ENCODE results near the gene RSPO4. TPM values are rescaled to one million over a fixed set of nuclear protein-coding genes. Genes with fewer than 3 reads are reported as not detected.
A peak's percentile ranks its signal among the peaks of the same experiment; 100 is the strongest.
"Not testable (repeated sequence)": the region's sequence is repeated elsewhere in the genome, so short reads cannot be mapped to it uniquely, and the experiment has no call there.

The RSPO4 gene
- total RNA-seq: not detected in 2 replicates

DNA sequence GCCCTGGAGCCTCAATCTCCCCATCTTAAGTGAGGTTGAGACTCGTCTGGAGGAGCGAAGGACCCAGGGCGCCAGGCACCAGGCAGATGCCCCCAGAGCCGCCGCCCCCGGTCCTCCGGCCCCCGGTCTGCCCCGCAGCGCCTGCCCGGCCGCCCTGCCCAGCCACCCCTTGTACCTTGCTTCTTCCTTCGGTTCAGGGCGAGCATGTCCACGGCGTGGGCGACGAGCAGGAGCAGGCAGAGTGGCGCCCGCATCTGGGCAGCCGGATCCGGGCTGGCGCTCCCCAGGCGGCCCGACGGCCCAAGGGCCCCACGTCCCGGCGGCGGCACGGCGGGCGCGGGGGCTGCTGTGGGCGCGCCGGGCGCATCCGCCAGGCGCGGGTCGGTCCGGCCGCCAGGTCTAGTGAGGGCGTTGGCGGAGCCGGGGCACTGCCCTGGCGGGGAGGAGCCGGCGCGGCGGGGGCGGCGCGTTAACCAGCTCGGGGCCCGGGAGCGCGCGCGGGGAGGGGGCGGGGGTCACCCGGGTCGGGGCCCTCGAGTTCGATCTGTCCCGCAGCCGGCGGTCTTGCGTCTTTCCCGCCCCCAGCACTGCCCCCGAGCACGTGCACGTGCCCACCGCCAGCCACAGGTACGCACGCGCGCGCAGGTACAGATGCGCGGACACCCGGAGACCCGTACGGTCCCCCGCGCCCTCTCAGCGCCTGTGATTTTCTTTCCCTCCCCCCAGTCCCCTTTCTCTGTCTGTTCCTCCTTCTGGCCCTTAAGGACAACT is at the start of gene RSPO4:
Gene RSPO4 (minus strand): TSS at position 401 of the 771 bp plus-strand sequence. CDS start 147 bp downstream, at position 254.
- DNase-seq: no peak

DNA sequence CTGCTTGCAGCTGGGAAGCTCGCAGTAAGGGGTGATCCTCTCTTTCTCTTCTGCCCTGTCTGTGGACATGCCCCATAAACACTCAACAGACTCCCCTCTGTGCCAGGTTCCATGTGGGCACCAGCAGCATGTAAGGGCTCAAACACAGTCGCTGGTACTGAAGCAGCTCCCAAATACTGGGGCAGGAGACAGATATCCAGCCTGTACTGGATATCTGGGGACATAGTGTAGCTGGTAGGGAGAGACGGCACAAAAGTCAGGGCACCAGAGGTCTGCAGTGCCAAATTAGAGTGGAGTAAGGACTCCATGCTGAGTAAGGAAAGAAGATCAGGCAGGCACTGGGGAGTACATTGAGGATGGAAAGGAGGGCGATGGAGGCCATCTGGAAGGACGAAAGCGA is 48.3 kb upstream of the RSPO4 start:
- DNase-seq: no peak

DNA sequence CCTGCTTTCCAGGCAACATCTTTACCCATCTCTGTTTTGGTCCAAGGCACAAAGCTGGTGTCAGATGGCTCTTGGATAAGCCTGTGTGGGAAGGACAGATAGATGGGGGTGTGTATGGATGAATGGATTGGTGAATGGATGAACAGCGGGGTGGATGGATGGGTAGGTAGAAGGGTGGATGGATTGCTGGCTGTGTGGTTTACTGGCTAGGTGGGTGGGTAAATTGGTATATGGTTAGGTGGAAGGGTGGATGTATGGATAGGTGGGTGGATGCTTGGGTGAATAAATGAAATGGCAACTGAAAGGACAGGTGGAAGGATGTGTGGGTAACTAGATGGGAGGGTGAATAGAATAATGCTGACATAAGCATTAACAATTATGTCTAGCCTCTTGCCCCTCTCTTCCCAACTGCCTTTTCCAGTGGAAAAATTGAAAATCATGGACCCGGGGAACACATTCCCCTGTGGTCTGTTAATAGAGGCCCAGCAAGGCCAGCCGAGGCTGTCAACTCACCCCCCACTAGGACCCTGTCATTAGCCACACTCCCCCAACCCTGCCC is 43.8 kb upstream of the RSPO4 start:
- DNase-seq: no peak

DNA sequence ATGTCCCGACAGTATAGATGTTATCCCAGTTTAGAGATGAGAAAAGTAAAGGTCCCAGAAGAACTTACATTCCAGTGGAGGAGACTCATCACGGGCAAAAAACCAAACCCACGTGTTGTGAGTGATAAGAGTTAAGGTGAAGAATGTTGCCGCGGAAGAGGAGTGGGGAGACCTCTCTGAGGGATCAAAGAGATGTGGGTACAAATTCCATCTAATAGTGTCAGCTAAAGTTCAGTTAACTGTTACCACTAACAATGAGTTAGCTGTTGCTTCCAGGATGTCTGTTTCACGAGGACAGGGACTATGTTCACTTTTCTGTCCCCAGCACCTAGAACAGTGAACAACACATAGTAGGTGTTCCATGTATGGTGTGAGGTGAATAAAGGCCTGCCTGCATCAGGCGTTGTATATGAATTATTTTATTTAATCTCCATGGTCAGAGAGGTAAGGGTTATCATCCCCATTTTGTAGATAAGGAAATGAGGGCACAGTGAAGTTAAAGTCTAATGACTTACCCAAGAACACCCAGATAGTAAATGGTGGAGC is 39.8 kb upstream of the RSPO4 start:
- DNase-seq: no peak

DNA sequence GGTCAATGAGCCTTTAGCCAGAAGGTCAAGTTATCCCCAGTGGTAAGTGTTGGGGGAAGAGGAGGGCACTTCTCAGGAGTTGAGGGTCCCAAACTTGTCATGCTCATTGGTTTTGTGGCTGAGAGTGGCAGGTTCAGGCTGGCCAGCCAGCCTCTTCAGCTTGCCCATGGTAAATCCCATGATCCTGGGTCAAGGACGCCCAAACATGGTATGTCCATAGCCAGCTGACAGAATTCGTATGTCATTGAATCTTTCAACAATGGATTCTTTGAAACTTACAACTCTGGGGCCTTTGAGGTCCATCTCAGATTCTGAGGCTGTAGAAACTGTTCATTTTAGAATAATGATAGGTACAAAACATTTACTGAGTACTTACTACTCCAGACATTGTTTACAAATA is 36.1 kb upstream of the RSPO4 start:
- DNase-seq: no peak

DNA sequence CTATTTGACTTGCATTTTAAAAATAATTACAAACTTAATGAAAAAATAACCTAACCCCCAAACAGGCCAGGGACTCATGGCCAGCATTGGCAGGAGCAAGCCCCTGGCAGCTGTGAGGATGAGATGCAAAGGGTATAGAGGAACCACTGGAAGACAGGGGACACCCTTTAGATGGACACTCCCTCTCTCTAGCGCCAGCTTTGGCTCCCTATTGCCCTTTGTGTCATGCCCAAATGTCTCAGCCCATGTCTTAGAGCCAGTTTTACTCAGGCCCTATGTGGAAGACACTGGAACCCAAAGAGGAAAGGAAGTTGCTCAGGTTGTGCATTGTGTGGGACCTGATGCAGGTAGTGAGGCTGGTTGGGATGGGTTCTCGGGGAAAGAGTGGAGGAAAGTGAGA is 34.9 kb upstream of the RSPO4 start:
- DNase-seq: no peak

DNA sequence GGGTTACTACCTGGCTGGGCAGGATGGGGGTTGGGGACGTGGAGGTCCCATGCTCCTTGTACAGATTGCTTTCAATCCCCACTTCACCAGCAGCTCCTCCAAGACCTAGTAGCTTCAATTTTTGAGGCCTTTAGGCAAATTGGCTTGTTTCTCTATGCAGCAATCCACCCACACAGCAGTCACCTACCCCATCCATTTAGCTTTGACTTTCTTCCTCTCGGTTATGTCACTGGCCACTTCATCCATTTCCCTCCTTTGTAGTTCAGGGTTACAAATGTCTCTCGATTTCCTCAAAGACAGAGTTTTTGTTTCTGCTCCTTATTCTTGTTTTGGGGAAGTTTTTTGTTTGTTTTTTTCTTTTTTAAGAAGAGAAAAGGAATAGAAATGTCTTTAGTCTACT is 33.4 kb upstream of the RSPO4 start:
- no peak for DNase-seq

DNA sequence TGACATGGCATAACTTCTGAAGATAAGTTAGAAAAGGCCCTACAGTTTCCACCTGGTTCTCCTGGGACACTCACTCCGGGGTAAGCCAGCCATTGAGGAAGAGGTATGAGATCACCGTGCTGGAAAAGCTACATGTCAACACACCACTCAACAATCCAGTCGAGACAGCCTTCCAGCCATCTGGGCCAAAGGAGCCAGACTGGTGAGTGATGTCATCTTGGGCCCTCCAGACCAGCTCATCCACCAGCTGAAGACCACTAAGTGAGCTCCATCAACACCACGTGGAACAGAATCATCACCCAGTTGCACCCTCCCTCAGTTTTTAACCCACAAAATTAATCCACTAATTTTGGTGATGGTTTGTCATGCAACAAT is 32.3 kb upstream of the RSPO4 start:
- DNase-seq: no peak

DNA sequence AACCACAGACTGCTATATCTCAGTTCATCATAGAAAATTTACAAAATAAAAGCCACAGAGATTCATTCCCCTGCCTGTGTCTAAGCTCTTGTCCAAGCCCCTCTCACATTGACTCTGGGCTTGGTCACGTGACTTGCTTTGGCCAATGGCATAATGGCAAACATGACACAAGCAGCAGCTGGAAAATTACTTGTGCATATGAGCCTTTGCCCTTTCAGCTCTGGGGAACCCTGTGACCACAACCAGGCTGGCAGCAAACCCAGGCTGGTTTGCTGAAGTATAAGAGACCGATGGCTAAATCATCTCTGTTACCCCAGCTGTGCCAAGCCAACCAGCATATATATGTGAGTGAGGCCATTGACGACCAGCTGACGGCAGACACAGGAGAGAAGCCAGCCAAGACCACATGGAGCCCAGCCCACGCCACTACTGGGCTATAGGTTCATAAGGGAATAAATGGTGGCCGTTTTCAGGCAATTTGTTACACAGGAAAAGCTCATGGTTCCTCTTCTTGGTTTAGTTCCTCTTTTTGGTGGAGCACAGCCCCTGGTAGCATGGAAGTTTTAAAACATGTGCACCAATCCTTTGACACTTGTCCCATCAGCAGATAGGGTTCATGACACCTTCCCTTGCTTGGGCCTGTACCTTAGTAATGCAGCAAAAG is 31.8 kb upstream of the RSPO4 start:
- DNase-seq: no peak

DNA sequence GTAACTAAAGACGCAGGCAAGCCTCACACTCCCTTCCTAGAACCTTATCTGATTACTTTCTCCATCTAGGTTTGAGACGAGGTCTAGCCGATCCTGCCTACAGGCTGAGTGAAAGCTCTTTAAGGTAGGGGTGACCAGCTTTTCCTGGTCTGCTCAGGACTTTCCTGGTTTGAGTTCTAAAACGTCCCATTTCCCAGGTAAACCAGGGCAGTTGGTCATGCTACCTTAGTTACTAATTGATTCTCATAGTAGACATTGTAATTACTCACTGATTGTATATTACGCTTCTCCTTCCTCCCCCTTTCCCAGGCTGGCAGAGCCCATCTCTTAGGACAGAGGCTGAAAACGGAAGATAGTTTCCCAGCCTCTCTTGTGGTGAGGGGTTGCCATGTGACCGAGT is 27.9 kb upstream of the RSPO4 start:
- no peak for DNase-seq

DNA sequence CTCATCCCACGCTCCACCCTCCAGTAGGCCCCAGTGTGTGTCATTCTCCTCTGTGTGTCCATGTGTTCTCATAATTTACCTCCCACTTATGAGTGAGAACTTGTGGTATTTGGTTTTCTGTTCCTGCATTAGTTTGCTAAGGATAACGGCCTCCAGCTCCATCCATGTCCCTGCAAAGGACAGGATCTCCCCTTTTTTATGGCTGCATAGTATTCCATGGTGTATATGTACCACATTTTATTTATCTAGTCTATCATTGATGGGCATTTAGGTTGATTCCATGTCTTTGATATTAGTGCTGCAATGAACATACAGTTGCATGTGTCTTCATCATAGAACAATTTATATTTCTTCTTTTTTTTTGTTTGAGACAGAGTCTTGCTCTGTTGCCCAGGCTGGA is 24.1 kb upstream of the RSPO4 start:
- DNase-seq: not testable (repeated sequence)

DNA sequence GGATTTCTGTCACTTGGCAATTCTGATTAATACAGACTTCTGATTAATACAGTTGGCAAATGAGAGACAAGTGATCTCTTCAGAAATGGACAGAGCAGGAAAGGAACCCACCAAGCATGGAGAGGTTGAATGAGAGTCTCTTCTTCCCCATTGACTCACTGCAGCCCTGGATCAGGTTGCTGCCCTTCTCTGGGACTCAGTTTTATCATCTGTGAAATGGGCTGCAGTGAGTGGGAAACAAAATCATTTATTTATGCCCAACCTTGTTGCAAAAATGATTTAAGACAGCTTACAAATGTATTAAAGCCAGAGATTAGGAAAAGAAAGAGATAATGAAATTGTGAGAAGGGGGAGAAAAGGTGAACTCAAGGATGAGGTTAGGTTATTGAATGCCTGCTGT is 20.8 kb upstream of the RSPO4 start:
- DNase-seq: no peak

DNA sequence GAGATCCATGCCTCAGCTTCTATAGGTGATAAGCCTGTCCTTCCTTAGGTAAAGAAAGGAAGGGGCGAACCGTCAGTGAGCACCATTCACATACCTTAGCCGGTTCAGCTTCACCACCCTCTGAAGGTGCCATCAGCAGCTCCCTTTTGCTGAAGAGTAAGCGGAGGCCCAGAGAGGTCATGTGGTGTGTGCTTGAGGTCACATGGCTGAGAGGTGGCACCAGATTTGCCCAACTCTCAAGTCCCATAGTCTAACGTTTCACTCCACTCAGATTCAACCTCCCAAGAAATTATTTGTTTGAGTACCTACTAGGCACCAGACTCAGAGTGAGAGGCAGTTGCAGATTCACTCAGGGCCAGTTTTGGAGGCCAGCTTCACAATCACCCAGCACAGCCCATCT is 18.5 kb upstream of the RSPO4 start:
- DNase-seq: no peak

DNA sequence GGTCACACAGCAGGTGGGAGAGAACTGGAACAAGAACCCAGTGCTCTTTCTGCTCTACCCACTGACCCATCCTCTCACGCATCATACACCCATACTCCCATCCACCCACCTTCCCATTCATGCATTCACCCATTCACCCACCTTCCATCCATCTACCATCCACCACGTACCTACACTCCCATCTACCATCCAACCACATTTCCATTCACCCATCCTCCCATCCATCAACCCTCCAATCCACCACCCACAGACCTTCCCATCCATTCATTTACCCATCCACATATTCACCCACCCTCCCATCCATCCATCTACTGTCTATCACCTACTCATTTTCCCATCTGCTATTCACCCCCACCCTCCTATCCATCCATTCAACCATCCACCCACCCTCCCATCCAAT is 17.2 kb upstream of the RSPO4 start:
- no peak for DNase-seq

DNA sequence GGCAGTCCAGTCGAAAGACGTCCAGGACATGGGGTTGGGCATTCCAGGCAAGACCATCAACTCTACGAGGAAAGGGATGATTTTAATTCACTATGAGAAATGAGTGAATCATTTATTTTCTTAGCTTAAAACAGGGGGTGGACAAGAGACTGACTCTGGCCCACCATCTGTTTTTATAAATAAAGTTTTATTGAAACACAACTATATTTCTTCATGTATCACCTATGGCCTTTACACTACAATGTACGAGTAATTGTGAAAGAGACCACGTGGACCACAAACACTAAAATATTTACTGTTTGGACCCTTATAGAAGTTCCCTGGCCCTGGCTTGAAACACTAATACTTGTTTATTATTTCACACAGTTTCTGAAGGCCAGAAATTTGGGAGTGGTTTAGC is 15.6 kb upstream of the RSPO4 start:
- DNase-seq: no peak

DNA sequence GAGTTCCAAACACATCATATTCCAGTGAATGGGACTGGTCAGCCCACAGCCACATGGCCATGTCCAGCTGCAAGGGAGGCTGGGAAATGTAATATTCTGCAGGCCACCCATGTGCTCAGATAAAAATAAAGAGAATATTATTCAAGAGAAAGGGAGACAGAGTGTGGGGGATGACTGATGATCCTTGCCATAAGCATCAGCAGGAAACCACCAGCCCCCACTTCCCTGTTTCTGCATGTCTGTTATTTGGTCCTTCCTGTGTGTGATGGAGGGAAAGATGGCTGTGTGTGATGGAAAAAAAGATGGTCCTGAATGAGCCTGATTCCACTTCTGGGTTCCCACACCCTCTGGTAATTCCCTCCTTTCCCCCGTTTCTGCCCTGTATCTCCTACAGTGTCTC is 13.1 kb upstream of the RSPO4 start:
- DNase-seq: no peak

DNA sequence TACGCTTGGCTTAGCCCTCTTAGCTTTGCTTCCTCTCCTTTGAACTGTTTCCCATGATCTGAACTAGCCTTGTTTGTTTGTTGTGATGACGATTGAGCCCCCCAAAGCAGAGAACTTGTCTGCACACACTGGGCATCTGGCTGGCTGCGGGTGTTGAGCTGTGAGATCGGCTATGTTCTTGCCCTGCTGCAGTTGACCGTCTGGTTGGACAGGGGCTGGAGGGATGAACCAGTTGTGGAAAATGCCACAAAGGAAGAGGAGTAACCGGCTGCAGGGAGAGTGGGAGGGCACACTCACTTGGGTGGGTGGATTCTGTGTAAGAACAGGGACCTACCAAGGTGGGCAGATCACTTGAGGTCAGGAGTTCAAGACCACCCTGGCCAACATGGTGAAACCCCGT is 12.4 kb upstream of the RSPO4 start:
- no peak for DNase-seq

DNA sequence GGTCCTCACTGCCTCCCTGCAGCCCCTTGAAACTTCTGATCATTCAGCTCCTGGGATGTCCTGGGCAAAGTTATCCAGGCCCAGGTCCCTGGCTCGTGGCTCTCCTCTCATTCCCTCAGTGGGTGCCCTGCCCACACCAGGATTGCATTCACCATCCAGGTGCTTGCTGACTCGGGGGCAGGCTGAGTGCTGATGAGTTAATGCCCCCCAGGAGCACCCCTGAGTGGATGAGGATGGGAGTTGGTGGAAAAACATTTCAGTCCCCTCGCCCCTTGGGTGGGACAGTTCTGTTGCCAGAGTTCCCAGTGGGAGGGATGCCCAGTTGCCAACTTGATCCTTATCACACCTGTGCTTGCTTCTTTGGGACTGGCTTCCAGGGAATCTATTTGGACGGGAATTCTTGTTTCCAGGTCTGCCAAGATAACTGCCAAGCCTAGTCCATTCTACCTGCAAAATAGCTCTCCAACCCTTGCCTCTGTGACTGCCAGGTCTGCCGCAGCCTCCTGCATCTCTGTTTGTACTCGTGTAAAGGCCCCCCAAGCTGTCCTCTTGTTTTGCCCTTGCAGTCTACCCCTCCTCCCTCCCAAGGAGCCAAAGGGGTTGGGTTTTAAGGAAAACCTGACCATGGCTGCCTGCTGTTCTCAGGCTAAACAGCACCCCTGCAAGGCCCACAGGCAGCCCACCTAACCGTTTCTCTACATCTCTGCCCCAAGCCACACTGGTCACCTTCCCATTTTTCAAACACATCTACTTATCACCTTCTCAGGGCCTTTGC is 11.6 kb upstream of the RSPO4 start:
- DNase-seq: no peak

DNA sequence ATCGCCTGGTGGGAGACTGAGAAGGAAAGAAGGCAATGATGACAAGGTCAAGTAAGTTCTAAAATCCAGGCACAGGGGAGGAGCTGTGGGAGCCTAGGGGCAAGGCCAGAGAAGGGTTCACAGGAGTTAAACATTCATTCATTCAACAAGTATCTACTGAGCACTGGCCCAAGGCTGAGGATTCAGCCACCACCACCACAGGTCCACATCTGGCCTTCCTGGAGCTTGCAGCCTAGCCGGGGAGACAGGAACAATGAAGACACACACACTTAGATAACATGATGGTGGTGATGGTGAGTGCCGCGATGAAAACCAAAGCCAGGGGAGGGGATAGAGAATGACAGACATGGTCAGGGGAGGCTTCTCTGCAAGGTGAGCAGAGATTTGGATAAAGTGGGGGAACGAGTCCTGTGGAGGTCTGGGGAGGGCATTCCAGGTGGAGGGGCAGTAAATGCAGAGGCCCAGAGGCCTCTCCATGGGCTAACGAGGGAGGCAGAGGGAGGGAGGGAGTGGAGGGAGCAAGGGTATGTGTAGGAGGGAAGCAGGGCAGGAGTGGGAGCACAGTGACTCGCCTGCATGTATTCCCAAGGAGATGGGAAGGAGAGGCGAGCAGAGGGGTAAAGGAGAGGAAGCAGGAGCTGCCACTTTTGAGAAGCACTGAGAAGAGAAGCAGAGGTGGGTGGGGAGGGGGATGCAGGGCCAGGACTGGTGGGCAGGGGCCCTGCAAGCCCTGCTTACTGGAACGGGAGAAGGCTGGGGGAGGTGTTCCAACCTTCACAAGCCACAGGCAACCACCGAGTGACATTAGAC is 10.5 kb upstream of the RSPO4 start:
- DNase-seq: no peak

DNA sequence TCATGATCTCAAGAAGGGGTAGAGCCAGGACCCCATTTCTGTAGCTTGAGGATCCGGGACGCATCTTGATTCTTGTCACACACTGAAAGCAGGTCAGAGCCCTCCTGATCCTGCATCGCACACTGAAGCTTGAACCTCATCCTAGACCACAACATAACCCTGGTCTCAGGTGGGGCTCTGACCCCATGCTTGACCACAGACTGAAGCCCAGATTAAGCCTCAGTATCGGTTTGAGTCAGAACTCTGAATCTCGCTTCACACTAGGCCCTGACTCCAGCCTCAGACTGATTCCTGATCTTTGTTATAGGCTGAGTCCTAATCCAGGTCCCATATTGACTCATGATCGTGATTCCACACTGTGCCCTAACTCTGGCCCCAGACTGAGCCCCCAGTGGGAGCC is 8.5 kb upstream of the RSPO4 start:
- no peak for DNase-seq

DNA sequence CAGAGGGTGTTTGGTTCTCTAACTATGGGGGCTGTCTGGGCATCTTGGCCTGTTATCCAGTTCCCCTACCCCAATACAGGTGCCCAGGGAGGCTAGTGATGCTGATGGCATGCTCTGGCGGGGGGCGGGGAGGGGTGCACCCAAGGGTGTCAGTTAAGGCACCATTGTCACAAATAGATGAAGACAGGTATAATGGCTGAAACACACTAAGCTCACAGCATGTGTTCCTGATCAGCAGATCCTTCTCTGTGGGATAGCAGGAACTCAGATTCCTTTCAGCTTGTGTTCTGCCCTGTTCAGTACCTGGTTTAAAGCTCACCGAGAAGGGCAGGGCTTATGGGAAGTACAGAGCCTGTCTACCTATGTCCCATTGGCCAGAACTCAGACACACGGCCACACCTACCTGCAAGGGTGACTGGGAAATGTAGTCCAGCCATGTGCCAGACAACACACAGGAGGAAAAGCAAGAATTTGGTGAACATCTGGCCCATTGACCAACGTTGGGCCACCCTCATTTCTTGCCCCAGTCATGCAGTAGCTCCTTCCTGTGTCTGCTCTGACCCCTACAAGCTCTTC is 3.4 kb upstream of the RSPO4 start:
- peak; percentile 39 for DNase-seq
